HEK293T (cell line): ENCODE measurements around the gene COX7A2.

Source experiments
- CTCF ChIA-PET: fragments of 350-600 bp; formaldehyde crosslinking; extraction: SDS; loops from one replicate; lab custom pipeline; 2021; ENCODE audit warnings: antibody characterized with exemption, inconsistent platforms; lab: Yijun Ruan, JAX
- POLR2A ChIA-PET: fragments of 350-600 bp; formaldehyde crosslinking; extraction: SDS; loops from one replicate; lab custom pipeline; 2020; ENCODE audit warnings: antibody characterized with exemption, inconsistent platforms; lab: Yijun Ruan, JAX
- DNase-seq: peaks from one replicate; pipeline ENCODE4 v3.0.0; 2012; ENCODE audit warnings: mixed read lengths; ENCODE audit errors: extremely low spot score
- ARNT ChIP-seq: fragments of 450-650 bp; IDR thresholded peaks from 2 replicates; pipeline ENCODE4 v1.6.1; 2017; ENCODE audit warnings: mild to moderate bottlenecking
- BHLHE40 ChIP-seq: fragments of 450-650 bp; IDR thresholded peaks from 2 replicates; pipeline ENCODE4 v1.6.1; 2016; ENCODE audit warnings: mild to moderate bottlenecking, moderate library complexity, borderline replicate concordance
- CTBP1 ChIP-seq: fragments of 450-650 bp; IDR thresholded peaks from 2 replicates; pipeline ENCODE4 v1.6.1; 2016; ENCODE audit warnings: borderline replicate concordance
- ELF4 ChIP-seq: fragments of 450-650 bp; IDR thresholded peaks from 2 replicates; pipeline ENCODE4 v1.6.1; 2017; ENCODE audit warnings: antibody characterized with exemption
- FOXA1 ChIP-seq: fragments of 450-650 bp; IDR thresholded peaks from 2 replicates; pipeline ENCODE4 v1.6.1; 2016; ENCODE audit warnings: mild to moderate bottlenecking
- FOXK2 ChIP-seq: fragments of 450-650 bp; IDR thresholded peaks from 2 replicates; pipeline ENCODE4 v1.6.1; 2016; ENCODE audit warnings: mild to moderate bottlenecking
- FOXM1 ChIP-seq: fragments of 450-650 bp; IDR thresholded peaks from 2 replicates; pipeline ENCODE4 v1.6.1; 2017; ENCODE audit warnings: mild to moderate bottlenecking, borderline replicate concordance
- HDGF ChIP-seq: fragments of 450-650 bp; IDR thresholded peaks from 2 replicates; pipeline ENCODE4 v1.6.1; 2017; ENCODE audit warnings: antibody characterized with exemption, borderline replicate concordance
- L3MBTL2 ChIP-seq: fragments of 450-650 bp; conservative IDR thresholded peaks from 2 replicates; pipeline ENCODE4 v1.6.1; 2016; ENCODE audit warnings: mild to moderate bottlenecking
- LEF1 ChIP-seq: fragments of 450-650 bp; IDR thresholded peaks from 2 replicates; pipeline ENCODE4 v1.6.1; 2017; ENCODE audit warnings: mild to moderate bottlenecking, borderline replicate concordance
- NFRKB ChIP-seq: fragments of 450-650 bp; IDR thresholded peaks from 2 replicates; pipeline ENCODE4 v1.6.1; 2016; ENCODE audit warnings: mild to moderate bottlenecking, moderate library complexity
- PKNOX1 ChIP-seq: fragments of 450-650 bp; IDR thresholded peaks from 2 replicates; pipeline ENCODE4 v1.6.1; 2016
- SP1 ChIP-seq: fragments of 450-650 bp; IDR thresholded peaks from 2 replicates; pipeline ENCODE4 v1.6.1; 2017
- SUZ12 ChIP-seq: fragments of 450-650 bp; IDR thresholded peaks from 2 replicates; pipeline ENCODE4 v1.6.1; 2016; ENCODE audit warnings: mild to moderate bottlenecking
- TARDBP ChIP-seq: fragments of 450-650 bp; IDR thresholded peaks from 2 replicates; pipeline ENCODE4 v1.6.1; 2016
- ZNF384 ChIP-seq: fragments of 450-650 bp; IDR thresholded peaks from 2 replicates; pipeline ENCODE4 v1.6.1; 2016

The COX7A2 gene

DNA sequence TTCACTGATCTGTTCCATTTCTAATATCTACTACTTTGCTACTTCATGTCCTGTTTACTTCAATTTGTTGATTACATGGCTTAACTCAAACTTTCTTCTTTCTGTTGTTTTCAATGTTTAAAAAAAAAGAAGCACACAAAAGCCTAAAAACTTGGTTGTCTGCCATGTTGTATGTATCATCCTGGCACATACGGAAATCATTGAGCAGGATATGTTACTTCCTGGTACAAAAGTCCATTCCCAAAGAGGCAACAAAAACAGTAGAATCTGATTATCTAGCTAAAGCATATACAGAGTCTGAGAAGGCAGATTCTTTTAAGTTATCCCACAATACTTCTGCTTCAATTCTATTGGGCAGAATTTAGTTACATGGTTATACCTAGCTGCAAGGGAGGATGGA, 23.2 kb downstream of the COX7A2 start:
- no peak for DNase-seq
- CTCF ChIA-PET = interaction anchor here (1.0 to 2.2 kb wide), 2 partner anchors 9 to 12 kb away, joined by 3 to 13 read pairs; no protein-coding TSS in a partner anchor
- no peak for TF ChIP-seq L3MBTL2
- TF ChIP-seq FOXK2 = no peak
- TF ChIP-seq TARDBP = no peak
- TF ChIP-seq BHLHE40 = no peak
- no peak for TF ChIP-seq CTBP1
- no peak for TF ChIP-seq LEF1
- TF ChIP-seq PKNOX1 = no peak
- TF ChIP-seq ELF4 = no peak
- no peak for TF ChIP-seq ZNF384
- TF ChIP-seq FOXA1 = no peak
- no peak for TF ChIP-seq SUZ12
- no peak for TF ChIP-seq FOXM1
- TF ChIP-seq NFRKB = no peak
- TF ChIP-seq ARNT = no peak
- POLR2A ChIA-PET = interaction anchor here (1.2 kb wide), 1 partner anchor 64 kb away, joined by 3 read pairs; the partner anchor contains the start of gene TMEM30A

- ChIA-PET CTCF (interaction anchor here (0.6 kb wide), 1 partner anchor 298 kb away, joined by 3 read pairs; no protein-coding TSS in a partner anchor), POLR2A (no interaction called here)
- no peak for TF ChIP-seq FOXA1
- TF ChIP-seq NFRKB = no peak
- TF ChIP-seq SUZ12 = no peak
- TF ChIP-seq TARDBP = no peak
- TF ChIP-seq ZNF384 = no peak
- no peak for TF ChIP-seq FOXK2
- no peak for TF ChIP-seq ARNT
- TF ChIP-seq FOXM1 = no peak
- no peak for TF ChIP-seq L3MBTL2
- no peak for TF ChIP-seq HDGF
- no peak for TF ChIP-seq SP1
- TF ChIP-seq CTBP1 = no peak
- no peak for TF ChIP-seq BHLHE40
- no peak for TF ChIP-seq LEF1
- TF ChIP-seq ELF4 = no peak
- TF ChIP-seq PKNOX1 = no peak
- no peak for DNase-seq
Observed at GRCh38 chr6:75219263-75219662, 24.3 kb downstream of the COX7A2 start.

GRCh38 chr6:75217193-75217592, 26.4 kb downstream of the COX7A2 start:
- DNase-seq = no peak
- CTCF ChIA-PET = interaction anchor here (1.1 kb wide), 2 partner anchors 8 to 11 kb away, joined by 3 to 4 read pairs; partner anchors contain the start of gene COL12A1
- POLR2A ChIA-PET = no interaction called here
- no peak for TF ChIP-seq L3MBTL2
- TF ChIP-seq FOXK2 = no peak
- no peak for TF ChIP-seq SP1
- no peak for TF ChIP-seq LEF1
- no peak for TF ChIP-seq TARDBP
- no peak for TF ChIP-seq NFRKB
- TF ChIP-seq BHLHE40 = no peak
- no peak for TF ChIP-seq PKNOX1
- no peak for TF ChIP-seq CTBP1
- no peak for TF ChIP-seq FOXM1
- TF ChIP-seq ZNF384 = no peak
- no peak for TF ChIP-seq FOXA1
- no peak for TF ChIP-seq SUZ12
- no peak for TF ChIP-seq ELF4

GRCh38 chr6:75215291-75215690, 28.3 kb downstream of the COX7A2 start:
- POLR2A ChIA-PET = no interaction called here
- CTCF ChIA-PET = no interaction called here
- TF ChIP-seq PKNOX1 (no peak), FOXA1 (no peak), BHLHE40 (no peak), FOXK2 (no peak), ZNF384 (no peak), SUZ12 (no peak), L3MBTL2 (no peak), NFRKB (no peak), SP1 (no peak), CTBP1 (no peak), ELF4 (no peak), FOXM1 (no peak)
- no peak for DNase-seq

DNA sequence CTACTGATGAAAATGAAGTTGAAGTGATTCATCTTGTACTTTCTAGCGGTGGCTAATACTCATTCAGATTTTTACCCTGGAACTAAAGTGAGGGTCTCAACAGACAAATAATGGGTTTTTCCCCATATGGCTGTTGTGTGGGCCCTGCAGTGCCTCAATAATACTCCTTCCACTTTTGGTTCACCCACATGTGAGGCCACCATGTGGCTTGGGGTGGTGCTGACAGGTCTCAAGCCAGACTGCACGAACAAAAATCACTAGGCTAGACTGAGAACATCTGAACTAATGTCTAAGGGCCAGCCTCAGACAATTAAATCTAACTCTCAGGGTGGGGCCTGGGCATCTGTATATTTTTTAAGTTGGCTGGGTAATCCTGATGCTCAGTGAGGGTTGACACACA, 29.9 kb downstream of the COX7A2 start:
- DNase-seq = no peak
- ChIA-PET CTCF (interaction anchor here (0.6 to 0.9 kb wide), 2 partner anchors 86 to 1431 kb away, joined by 4 read pairs; no protein-coding TSS in a partner anchor), POLR2A (no interaction called here)
- TF ChIP-seq FOXK2 = no peak

- TF ChIP-seq FOXM1 = no peak
- no peak for TF ChIP-seq SP1
- TF ChIP-seq SUZ12 = no peak
- POLR2A ChIA-PET = no interaction called here
- CTCF ChIA-PET = interaction anchor here (0.6 to 0.9 kb wide), 4 partner anchors 10 to 1431 kb away, joined by 3 to 7 read pairs (median 4); no protein-coding TSS in a partner anchor
- DNase-seq = no peak
Observed at GRCh38 chr6:75213112-75213511, 30.5 kb downstream of the COX7A2 start.
